GM18868 (cell line): ENCODE measurements around the gene VSIG1.

ENCODE experiments used
- ATAC-seq: cut with Tn5 transposase; IDR thresholded peaks from one replicate; pipeline ENCODE4 v1.9.1; 2021; ENCODE audit warnings: mild to moderate bottlenecking, moderate library complexity; ENCODE audit not compliant: unreplicated experiment

Gene VSIG1

GRCh38 chrX:108044554-108045256 lies at the start of gene VSIG1:
TSS of gene VSIG1 (plus strand) at chrX:108045065. CDS start at chrX:108045131, 66 bp downstream.
- no peak for ATAC-seq

- no peak for ATAC-seq
Measured at GRCh38 chrX:107996124-107996523, 48.7 kb upstream of the VSIG1 start.

GRCh38 chrX:108000751-108001150 lies 44.1 kb upstream of the VSIG1 start:
- peak; percentile 33 for ATAC-seq

- ATAC-seq = peak; percentile 97
Measured at GRCh38 chrX:108001218-108001814, 43.5 kb upstream of the VSIG1 start.

GRCh38 chrX:108018656-108019381 lies 26.0 kb upstream of the VSIG1 start:
- ATAC-seq = no peak

- ATAC-seq = no peak
Measured at GRCh38 chrX:108019382-108019875, 25.4 kb upstream of the VSIG1 start.

- ATAC-seq = no peak
Measured at GRCh38 chrX:108020631-108021030, 24.2 kb upstream of the VSIG1 start.

- ATAC-seq = no peak
Measured at GRCh38 chrX:108022491-108023089, 22.3 kb upstream of the VSIG1 start.

GRCh38 chrX:108025376-108025775 lies 19.5 kb upstream of the VSIG1 start:
- no peak for ATAC-seq

- ATAC-seq = no peak
Measured at GRCh38 chrX:108025954-108026600, 18.8 kb upstream of the VSIG1 start.

GRCh38 chrX:108028854-108029253 lies 16.0 kb upstream of the VSIG1 start:
- no peak for ATAC-seq

GRCh38 chrX:108029928-108030711 lies 14.7 kb upstream of the VSIG1 start:
- ATAC-seq = peak; percentile 91

- ATAC-seq = no peak
Measured at GRCh38 chrX:108032944-108033343, 11.9 kb upstream of the VSIG1 start.

- ATAC-seq = no peak
Measured at GRCh38 chrX:108033890-108034289, 11.0 kb upstream of the VSIG1 start.

- no peak for ATAC-seq
Measured at GRCh38 chrX:108034725-108035124, 10.1 kb upstream of the VSIG1 start.

- ATAC-seq = no peak
Measured at GRCh38 chrX:108036298-108036973, 8.4 kb upstream of the VSIG1 start.

- no peak for ATAC-seq
Measured at GRCh38 chrX:108049649-108050048, 4.8 kb downstream of the VSIG1 start.

- ATAC-seq = peak; percentile 79
Measured at GRCh38 chrX:108053218-108053617, 8.4 kb downstream of the VSIG1 start.

GRCh38 chrX:108055546-108055945 lies 10.7 kb downstream of the VSIG1 start:
- no peak for ATAC-seq

GRCh38 chrX:108059801-108060200 lies 14.9 kb downstream of the VSIG1 start:
- no peak for ATAC-seq
